ENCODE data around the gene TBC1D7. TPM values are rescaled to one million over a fixed set of nuclear protein-coding genes. Genes with fewer than 3 reads are reported as not detected.

TBC1D7 gene
- total RNA-seq, 1 donor from 2014 or later, result 35.4 TPM

DNA sequence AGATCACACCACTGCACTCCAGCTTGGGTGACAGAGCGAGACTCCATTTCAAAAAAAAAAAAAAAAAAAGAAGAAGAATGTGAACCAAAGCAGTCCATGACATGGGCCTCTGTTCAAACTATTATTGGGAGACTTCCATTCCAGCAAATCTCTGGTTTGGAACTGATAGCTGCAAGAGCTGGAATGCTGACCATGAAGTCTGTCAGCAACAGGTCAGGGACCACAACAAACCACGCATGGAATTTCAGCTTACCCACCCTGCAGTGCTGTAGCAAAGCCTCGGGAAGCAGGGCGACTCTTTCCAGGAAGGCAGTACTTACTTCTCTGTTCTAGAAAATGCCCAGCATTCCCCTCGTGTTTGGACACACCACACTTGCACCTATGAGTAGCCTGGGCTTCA, 34.1 kb upstream of the TBC1D7 start:
- Mint-ChIP-seq H3K4me1 (peaks cover 21% of the 10 kb centered on the region), H3K9me3 (no peaks in the 10 kb centered on the region), H3K4me3 (no peak overlapping the region), H3K27ac (ENCODE audit: unreplicated experiment) (no peak overlapping the region), H3K27me3 (ENCODE audit: low read depth) (peaks cover 2% of the 10 kb centered on the region), H3K36me3 (ENCODE audit: low read depth) (no peaks in the 10 kb centered on the region)
- DNase-seq (ENCODE audit: low read depth, low spot score), result no peak
- TF ChIP-seq, protein P1, sequence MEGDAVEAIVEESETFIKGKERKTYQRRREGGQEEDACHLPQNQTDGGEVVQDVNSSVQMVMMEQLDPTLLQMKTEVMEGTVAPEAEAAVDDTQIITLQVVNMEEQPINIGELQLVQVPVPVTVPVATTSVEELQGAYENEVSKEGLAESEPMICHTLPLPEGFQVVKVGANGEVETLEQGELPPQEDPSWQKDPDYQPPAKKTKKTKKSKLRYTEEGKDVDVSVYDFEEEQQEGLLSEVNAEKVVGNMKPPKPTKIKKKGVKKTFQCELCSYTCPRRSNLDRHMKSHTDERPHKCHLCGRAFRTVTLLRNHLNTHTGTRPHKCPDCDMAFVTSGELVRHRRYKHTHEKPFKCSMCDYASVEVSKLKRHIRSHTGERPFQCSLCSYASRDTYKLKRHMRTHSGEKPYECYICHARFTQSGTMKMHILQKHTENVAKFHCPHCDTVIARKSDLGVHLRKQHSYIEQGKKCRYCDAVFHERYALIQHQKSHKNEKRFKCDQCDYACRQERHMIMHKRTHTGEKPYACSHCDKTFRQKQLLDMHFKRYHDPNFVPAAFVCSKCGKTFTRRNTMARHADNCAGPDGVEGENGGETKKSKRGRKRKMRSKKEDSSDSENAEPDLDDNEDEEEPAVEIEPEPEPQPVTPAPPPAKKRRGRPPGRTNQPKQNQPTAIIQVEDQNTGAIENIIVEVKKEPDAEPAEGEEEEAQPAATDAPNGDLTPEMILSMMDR (conservative IDR thresholded peaks at IDR 0.05), result no peak

DNA sequence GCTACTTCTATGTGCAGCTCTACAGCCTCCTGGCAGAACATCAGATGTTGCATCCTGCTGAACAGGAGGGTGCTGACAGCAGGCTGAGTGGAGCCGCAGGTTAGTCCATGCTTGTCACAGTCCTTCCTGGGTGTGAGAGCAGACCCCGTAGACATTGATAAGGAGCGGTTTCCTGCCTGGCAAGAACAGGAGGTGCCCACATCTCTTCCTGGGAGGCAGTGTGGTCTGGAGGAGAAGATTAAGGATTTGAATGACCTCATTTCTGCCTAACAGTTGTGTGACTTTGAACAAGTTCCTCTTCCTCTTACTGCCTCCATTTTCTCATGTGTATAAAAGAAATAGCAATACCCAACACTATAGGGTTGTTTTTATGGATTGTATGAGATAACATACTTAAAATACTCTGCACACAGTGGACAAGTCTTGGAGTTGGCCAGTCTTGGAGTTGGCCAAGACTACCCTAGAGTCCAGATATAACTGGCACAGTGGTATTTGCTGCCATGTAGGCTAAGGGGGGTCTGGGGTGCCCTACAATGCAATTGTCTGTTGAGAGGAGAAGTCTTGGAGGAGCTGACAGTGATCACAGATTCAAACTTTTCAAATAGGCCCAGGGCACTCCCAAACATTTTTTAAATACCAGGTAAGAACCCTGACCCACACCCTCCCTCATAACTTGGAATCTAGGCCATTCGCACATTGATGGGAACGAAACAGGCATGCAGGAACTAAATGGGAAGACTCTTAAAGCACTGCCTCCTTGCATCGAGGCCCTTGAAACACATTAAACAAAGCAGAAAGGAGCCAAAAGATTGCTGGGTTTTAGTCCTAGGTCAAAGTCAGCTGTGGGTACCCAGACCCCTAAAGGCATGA, 32.6 kb upstream of the TBC1D7 start:
- H3K9me3 Mint-ChIP-seq, result no peaks in the 10 kb centered on the region
- H3K4me1 Mint-ChIP-seq, result peaks cover 18% of the 10 kb centered on the region
- TF ChIP-seq, protein P1 (conservative IDR thresholded peaks at IDR 0.05), result no peak
- H3K27ac Mint-ChIP-seq (ENCODE audit: unreplicated experiment), result no peak overlapping the region
- H3K4me3 Mint-ChIP-seq, result no peak overlapping the region
- H3K27me3 Mint-ChIP-seq (ENCODE audit: low read depth), result peaks cover 3% of the 10 kb centered on the region
- peaks cover 2% of the 10 kb centered on the region for H3K36me3 Mint-ChIP-seq (ENCODE audit: low read depth)
- DNase-seq (ENCODE audit: low read depth, low spot score), result no peak

DNA sequence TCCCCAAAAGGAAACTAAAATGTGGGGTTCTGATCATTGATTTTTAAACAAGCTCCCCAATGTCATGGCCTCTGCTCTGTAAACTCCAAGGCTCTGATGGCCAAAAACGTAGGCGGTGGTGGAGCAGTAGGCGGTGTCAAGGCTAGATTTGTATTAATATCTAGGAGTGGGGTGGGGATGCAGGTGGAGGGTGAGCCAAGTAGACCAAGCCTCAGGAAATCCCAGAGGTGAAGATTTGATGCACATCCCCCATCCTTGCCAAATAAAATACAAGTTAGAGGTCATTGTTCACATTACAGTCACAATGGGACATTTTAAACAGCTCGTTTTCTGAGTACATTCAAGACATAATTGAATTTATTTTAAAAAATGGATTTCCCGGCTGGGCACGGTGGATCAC, 30.9 kb upstream of the TBC1D7 start:
- H3K36me3 Mint-ChIP-seq (ENCODE audit: low read depth), result peaks cover 2% of the 10 kb centered on the region
- no peak overlapping the region for H3K27ac Mint-ChIP-seq (ENCODE audit: unreplicated experiment)
- peaks cover 18% of the 10 kb centered on the region for H3K4me1 Mint-ChIP-seq
- no peaks in the 10 kb centered on the region for H3K9me3 Mint-ChIP-seq
- no peak for DNase-seq (ENCODE audit: low read depth, low spot score)
- TF ChIP-seq, protein P1 (conservative IDR thresholded peaks at IDR 0.05), result no peak
- H3K4me3 Mint-ChIP-seq, result no peak overlapping the region
- H3K27me3 Mint-ChIP-seq (ENCODE audit: low read depth), result peaks cover 8% of the 10 kb centered on the region

DNA sequence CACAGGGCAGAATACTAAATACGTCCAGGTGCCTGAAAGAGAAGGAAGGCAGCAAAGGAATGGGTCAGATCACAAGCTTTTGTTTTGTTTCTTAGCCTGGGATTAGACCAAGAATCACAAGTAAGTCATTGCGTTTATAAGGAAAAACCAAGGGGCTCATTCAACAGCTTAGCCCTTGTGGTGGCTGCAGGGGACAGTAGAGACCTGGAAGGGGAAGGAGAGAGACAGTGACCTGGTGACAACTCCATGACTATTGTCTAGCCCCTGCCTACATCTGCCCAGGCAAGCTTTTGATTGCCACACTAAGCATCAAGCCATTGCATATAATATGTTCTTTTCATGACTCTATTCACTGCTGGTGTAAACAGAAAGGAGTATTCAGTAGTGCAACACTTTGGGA, 30.2 kb upstream of the TBC1D7 start:
- Mint-ChIP-seq H3K4me3 (no peak overlapping the region), H3K9me3 (no peaks in the 10 kb centered on the region), H3K36me3 (ENCODE audit: low read depth) (peaks cover 2% of the 10 kb centered on the region), H3K27ac (ENCODE audit: unreplicated experiment) (no peak overlapping the region), H3K4me1 (peaks cover 18% of the 10 kb centered on the region), H3K27me3 (ENCODE audit: low read depth) (peaks cover 8% of the 10 kb centered on the region)
- TF ChIP-seq, protein P1 (conservative IDR thresholded peaks at IDR 0.05), result no peak
- DNase-seq (ENCODE audit: low read depth, low spot score), result no peak

DNA sequence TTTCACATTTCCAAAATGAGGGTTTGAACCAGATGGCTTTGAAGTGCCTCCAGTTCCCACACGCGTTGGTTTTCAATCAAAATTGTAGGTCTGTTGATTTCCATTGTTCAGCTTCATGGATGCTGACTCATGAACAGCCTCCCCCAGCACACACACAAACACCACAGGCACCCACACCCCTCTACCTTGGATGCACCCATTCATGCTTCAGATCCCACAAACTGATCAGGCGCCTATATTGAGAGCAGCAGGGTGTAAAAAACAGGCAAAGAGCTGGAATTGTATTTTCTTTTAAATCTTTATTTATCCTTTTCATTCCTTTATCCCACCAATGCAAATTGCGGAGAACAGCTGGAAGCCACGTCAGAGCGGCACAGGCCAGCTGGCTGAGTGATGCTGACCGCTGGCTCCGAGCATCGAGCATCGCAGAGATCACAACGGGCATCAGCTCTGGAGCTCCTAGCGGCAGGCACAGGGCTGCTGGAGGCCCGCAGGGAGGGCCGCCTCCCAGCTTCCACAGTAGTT, 29.3 kb upstream of the TBC1D7 start:
- Mint-ChIP-seq H3K36me3 (ENCODE audit: low read depth) (peaks cover 2% of the 10 kb centered on the region), H3K27me3 (ENCODE audit: low read depth) (peaks cover 8% of the 10 kb centered on the region), H3K27ac (ENCODE audit: unreplicated experiment) (peak overlapping the region; percentile 82), H3K4me3 (no peak overlapping the region), H3K4me1 (peaks cover 12% of the 10 kb centered on the region), H3K9me3 (no peaks in the 10 kb centered on the region)
- TF ChIP-seq, protein P1 (conservative IDR thresholded peaks at IDR 0.05), result no peak
- peak; percentile 5 for DNase-seq (ENCODE audit: low read depth, low spot score)

All from neural crest cell (in vitro differentiated cells).